GM18505 (cell line): ENCODE data around the gene C2.
"Not testable (repeated sequence)": the region's sequence is repeated elsewhere in the genome, so short reads cannot be mapped to it uniquely, and the experiment has no call there.

Experiments used
- ATAC-seq: cut with Tn5 transposase; IDR thresholded peaks from one replicate; pipeline ENCODE4 v1.9.1; 2021; ENCODE audit not compliant: unreplicated experiment
- POLR2A ChIP-seq: IDR thresholded peaks from 4 replicates; pipeline ENCODE4 v1.6.1; 2011; ENCODE audit warnings: borderline replicate concordance; ENCODE audit not compliant: insufficient read depth, insufficient read length; ENCODE audit errors: extremely low read depth

The C2 gene

GRCh38 chr6:31901953-31902643, 25.4 kb upstream of the C2 start, which contains the start of gene ZBTB12:
TSS of gene ZBTB12 (minus strand) at chr6:31902086. CDS start at chr6:31901305, 781 bp downstream.
- peak; percentile 42 for ATAC-seq
- peak; percentile 61 for TF ChIP-seq POLR2A

DNA sequence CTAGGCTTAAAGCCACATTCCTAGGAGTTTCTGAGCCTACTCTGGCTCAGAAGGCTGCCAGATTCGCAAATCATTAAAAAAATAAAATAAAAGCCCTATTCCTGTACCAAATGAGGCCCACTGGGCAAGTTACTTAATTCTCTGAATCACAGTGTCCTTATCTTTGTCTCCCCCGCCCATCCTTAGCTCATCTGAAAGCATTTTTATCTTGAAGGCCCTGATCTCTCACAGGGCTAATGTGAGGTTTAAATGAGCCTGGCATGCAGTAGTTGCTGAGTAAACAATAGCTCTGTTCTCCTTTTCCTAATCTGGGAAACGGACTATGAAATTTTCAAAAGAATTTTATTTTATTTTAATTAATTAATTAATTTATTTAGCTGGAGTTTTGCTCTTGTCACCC, 23.6 kb upstream of the C2 start:
- no peak for ATAC-seq
- TF ChIP-seq POLR2A, result no peak

- ATAC-seq, result no peak
- TF ChIP-seq POLR2A, result no peak
Measured at GRCh38 chr6:31905041-31905440, 22.5 kb upstream of the C2 start.

GRCh38 chr6:31906122-31906521, 21.4 kb upstream of the C2 start:
- no peak for ATAC-seq
- no peak for TF ChIP-seq POLR2A

DNA sequence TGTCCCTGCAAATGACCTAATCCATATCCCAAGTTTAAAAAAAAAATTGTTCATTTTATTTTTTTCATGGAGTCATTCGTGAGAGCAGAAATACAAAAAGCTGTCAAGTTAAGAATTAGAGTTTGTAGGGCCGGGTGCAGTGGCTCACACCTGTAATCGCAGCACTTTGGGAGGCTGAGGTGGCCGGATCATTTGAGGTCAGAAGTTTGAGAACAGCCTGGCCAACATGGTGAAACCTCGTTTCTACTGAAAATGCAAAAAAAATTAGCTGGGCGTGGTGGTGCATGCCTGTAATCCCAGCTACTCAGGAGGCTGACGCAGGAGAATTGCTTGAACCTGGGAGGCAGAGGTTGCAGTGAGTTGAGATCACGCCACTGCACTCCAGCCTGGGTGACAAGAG, 20.8 kb upstream of the C2 start:
- ATAC-seq, result not testable (repeated sequence)

DNA sequence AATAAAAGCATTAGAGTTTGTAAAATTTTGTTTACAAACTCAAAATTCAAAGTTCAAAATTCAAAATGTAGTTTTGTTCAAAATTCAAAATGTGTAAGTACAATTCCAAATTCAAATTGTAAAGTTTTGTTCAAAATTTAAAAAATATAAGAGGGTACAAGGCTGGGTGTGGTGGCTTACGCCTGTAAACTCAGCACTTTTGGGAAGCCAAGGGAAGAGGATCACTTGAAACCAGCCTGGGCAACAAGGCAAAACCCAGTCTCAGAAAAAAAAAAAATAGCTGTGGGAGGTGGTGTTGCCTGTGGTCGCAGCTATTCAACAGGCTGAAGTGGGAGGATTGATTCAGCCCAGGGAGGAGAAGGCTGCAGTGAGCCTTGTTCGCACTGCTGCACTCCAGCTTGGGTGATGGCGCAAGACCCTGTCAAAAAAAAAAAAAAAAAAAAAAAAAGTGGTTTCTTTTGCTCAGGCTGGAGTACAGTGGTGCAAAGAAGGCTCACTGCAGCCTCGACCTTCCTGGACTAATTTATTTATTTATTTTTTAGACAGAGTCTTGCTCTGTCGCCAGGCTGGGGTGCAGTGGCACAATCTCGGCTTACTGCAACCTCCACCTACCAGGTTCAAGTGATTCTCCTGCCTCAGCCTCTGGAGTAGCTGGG, 20.2 kb upstream of the C2 start:
- ATAC-seq, result no peak
- no peak for TF ChIP-seq POLR2A

GRCh38 chr6:31908255-31908654, 19.3 kb upstream of the C2 start:
- not testable (repeated sequence) for ATAC-seq

GRCh38 chr6:31908791-31909190, 18.7 kb upstream of the C2 start:
- ATAC-seq, result peak; percentile 64
- no peak for TF ChIP-seq POLR2A

DNA sequence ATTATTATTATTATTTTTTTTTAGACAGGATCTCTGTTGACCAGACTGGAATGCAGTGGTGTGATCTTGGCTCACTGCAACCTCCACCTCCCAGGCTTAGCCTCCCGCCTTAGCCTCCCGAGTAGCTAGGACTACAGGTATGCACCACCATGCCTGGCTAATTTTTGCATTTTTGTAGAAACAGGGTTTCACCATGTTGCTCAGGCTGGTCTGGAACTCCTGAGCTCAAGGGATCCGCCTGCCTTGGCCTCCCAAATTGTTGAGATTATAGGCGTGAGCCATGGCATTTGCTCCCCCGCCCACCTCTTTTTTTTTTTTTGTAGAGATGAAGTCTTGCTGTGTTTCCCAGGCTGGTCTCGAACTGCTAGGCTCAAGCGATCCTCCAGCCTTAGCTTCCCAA, 18.2 kb upstream of the C2 start:
- not testable (repeated sequence) for ATAC-seq

GRCh38 chr6:31911826-31912585, 15.5 kb upstream of the C2 start:
- no peak for TF ChIP-seq POLR2A
- no peak for ATAC-seq

GRCh38 chr6:31915351-31915750, 12.2 kb upstream of the C2 start:
- ATAC-seq, result no peak
- no peak for TF ChIP-seq POLR2A

GRCh38 chr6:31915756-31916155, 11.8 kb upstream of the C2 start:
- TF ChIP-seq POLR2A, result no peak
- no peak for ATAC-seq

GRCh38 chr6:31918069-31918720, 9.3 kb upstream of the C2 start:
- ATAC-seq, result no peak
- TF ChIP-seq POLR2A, result no peak
